Left cardiac atrium (tissue), 4 donors: ENCODE data around the gene VWA1. TPM values are rescaled to one million over a fixed set of nuclear protein-coding genes. Genes with fewer than 3 reads are reported as not detected.
A peak's percentile ranks its signal among the peaks of the same experiment; 100 is the strongest.
"Not testable (repeated sequence)": the region's sequence is repeated elsewhere in the genome, so short reads cannot be mapped to it uniquely, and the experiment has no call there.

Experiments
- ATAC-seq, 2 donors: fragments of 200-7000 bp; cut with Tn5 transposase; one replicate each; pipeline ENCODE4 v1.9.1; 2020; ENCODE audit warnings: mild to moderate bottlenecking in 2 of 2, moderate library complexity in 2 of 2
- DNase-seq: peaks from one replicate; pipeline ENCODE4 v3.0.0-alpha.2; 2020
- intact Hi-C, 2 donors: fragments of 100-400 bp; cut with DNase I; formaldehyde crosslinking; loops; one replicate each; pipeline versions ENCODE4 v1.14.1 to v1.15.1; 2022 to 2023
- total RNA-seq, 2 donors: library from RNA; stranded (reverse); fragmentation: NEBNext Ultra II Directional; extraction: Animal tissue kit (Norgen Biotek cat#: 25700); gene quantifications; one replicate each; pipeline ENCODE4 v1.2.1, GENCODE V29; 2021
- donor health status: DM: no; HTN: yes; CAD: no.
- donor health status: DM: no; HTN: yes; CAD: no; lungs with severe emphysema.
- donor health status: DM: yes; HTN: yes; CAD: no.
- donor health status: Dilated cardiomyopathy.

VWA1 gene
- total RNA-seq, 2 donors from 2014 or later, result 24.9 to 66.4 TPM

- DNase-seq (no peak), ATAC-seq (no peak)
- intact Hi-C loops, result no loop called here
These were observed 14.8 kb upstream of the VWA1 start for GRCh38 chr1:1420654-1421141.

DNA sequence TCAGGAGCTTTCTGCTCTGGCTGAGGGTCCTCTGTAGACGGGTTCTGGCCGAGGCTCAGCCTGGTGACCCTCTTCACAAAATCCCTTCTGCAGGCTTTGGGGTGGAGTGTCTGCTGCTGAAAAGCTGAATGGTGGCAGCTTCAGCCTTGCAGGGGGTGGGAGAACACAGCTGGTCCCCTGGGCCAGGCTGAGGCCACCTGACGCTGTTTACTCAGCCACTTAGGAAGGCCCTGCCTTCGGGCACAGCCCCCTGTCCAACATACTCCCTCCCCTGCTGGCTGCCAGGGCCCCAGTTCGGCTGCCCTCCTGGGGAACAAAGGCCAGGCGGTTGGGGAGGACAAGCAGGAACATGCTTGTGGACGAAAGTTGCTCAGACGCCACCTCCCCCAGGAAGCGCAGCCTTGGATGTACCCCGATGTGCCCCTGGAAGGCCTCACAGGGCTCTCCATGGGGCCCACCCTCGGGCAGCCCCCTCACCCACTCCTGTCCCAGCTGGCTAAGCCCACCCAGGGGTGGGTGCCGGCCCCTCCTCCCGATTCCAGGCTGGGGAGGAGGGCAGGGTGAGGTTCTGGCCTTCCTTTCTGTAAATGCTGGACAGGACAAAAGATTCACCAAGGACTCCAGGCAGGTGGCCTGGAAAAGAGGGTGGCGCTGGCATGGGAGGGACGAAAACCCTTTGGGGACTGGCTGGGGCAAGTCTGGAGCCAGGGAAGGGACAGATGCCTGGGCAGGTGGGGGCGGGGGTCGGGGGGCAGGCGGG is 14.2 kb upstream of the VWA1 start, which contains the start of gene ANKRD65:
TSS of gene ANKRD65 (minus strand) at position 130 of the 760 bp plus-strand sequence. CDS start 271 bp downstream, outside the sequence.
- intact Hi-C loops, result no loop called here
- ATAC-seq, result peak in 1 of 2 donors; percentile 16

DNA sequence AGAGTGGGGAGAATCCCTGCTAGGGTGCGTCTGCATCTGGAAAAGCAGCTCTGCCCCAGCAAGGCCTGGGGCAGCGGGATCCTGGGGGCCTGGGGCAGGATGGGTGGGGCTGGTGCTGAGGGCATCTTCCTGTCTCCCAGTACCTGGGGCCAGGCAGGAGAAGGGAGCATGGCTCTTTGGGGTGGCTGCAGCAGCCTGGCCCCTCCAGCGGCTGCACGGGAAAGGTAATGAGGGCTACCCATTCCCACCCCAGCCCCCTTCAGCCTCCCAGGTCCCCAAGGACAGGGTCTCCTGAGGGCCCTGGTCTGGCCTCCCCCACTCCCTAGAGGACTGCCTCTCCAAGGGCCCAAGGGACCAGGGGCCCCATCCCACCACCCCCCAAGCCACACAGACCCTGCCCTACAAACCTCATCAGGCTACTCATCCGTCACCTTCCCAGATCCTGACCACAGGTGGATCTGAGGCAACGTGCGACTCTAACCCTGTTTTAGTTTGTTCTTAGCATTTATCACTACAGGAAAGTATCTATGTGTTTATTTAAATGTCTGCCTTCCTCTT is 13.5 kb upstream of the VWA1 start:
- intact Hi-C loops, result no loop called here
- ATAC-seq, result no peak
- peak; percentile 10 for DNase-seq

More for the DNA sequence above, 14.2 kb upstream of the VWA1 start, which contains the start of gene ANKRD65:
- DNase-seq, result peak; percentile 15

DNA sequence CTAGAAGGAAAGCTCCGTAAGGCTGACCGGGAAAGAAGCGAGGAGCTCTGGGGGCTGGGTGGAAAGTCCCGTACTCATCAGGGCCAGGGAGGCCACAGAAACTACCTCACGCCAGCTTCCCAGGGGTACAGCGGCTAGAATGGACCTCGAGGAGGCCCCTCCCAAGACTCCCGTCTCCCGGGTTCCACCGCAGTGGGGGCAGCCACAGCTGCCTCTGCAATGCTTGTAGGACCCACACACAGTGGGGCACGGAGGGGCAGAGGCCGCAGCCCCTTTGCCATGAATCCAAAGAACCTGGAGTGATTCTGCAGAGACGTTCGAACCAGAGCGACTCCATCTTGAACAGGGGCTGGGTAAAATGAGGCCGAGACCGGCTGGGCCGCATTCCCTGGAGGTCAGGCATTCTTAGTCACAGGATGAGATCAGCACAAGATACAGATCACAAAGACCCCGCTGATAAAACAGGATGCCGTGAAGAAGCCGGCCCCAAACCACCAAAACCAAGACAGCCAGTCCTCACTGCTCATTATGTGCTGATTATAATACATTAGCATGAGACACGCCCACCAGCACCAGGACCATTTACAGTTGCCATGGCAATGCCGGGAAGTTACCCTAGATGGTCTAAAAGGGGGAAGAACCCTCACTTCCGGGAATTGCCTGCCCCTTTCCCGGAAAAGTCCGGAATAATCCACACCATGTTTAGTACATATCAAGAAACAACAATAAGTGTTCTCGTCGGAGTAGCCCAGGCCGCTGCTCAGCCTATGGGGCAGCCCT is 12.8 kb upstream of the VWA1 start:
- no peak for ATAC-seq
- peak; percentile 21 for DNase-seq
- intact Hi-C loops, result no loop called here

- intact Hi-C loops, result no loop called here
- DNase-seq (no peak), ATAC-seq (no peak)
These were observed 12.3 kb upstream of the VWA1 start for GRCh38 chr1:1423245-1423597.

GRCh38 chr1:1424707-1425106 is 10.8 kb upstream of the VWA1 start:
- intact Hi-C loops, result no loop called here
- no peak for ATAC-seq
- DNase-seq, result peak; percentile 16

DNA sequence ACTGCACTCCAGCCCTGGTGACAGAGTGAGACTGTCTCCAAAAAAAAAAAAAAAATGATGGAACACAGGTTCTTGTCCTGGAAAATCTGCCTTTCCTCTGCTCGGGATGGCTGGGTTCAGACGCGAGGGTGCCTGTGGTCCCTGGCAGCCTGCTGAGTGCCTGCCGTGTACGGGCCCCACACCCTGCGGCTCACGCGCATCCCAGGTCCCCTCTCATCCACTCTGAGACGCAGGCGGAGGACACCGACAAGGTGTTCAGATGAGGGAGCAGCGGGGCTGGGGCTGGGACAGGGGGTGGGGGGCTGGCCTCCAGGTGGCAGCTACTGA is 10.1 kb upstream of the VWA1 start:
- intact Hi-C loops, result no loop called here
- no peak for ATAC-seq

GRCh38 chr1:1425753-1426495 is 9.6 kb upstream of the VWA1 start:
- intact Hi-C loops, result no loop called here
- no peak for ATAC-seq
- DNase-seq, result peak; percentile 22

More for the DNA sequence above, 10.1 kb upstream of the VWA1 start:
- peak; percentile 19 for DNase-seq

DNA sequence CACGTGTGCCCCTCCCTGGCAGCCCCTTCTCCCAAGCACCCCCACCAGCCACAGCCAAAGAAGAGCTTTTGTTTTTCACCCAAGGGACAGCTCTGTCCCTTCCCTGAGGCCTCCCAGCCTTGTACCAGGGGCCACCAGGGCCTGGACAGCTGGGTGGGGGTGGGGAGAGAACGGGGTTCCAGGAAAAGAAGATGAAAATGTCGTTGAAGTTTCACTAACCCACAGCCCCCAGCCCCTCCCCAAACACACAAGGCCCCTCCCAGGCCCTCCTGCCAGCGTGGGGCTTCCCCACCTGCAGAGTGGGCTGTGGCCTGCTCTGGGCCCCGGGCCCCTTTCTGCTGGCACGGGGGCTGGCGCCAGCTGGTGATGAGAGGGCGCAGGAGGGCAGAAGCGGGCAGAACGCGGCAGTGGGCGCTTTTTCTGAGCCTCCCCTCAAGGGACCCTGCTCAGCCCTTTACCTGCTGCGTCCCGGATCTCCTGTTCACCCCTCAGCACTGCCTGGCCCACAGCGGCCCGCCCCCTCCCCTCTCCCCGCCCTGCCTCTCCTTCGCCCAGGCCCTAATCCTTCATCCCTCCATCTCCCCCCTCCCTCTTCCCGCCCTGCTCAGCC is 8.9 kb upstream of the VWA1 start:
- intact Hi-C loops, result no loop called here
- DNase-seq, result no peak
- no peak for ATAC-seq

GRCh38 chr1:1427106-1427819 is 8.2 kb upstream of the VWA1 start:
- DNase-seq (peak; percentile 55), ATAC-seq (no peak)
- intact Hi-C loops, result no loop called here

DNA sequence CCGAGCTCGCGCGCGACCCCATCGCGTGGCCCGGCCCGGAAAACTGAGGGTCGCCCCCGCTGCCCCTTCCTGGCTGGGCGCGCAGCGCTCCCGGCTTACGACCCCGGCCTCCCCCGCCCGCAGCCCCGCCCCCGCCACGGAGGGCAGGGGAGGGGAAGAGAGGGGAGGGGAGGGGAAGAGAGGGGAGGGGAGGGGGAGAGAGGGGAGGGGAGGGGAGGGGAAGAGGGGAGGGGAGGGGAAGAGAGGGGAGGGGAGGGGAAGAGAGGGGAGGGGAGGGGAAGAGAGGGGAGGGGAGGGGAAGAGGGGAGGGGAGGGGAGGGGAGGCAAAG is 7.7 kb upstream of the VWA1 start:
- ATAC-seq (no peak), DNase-seq (no peak)
- intact Hi-C loops, result no loop called here

DNA sequence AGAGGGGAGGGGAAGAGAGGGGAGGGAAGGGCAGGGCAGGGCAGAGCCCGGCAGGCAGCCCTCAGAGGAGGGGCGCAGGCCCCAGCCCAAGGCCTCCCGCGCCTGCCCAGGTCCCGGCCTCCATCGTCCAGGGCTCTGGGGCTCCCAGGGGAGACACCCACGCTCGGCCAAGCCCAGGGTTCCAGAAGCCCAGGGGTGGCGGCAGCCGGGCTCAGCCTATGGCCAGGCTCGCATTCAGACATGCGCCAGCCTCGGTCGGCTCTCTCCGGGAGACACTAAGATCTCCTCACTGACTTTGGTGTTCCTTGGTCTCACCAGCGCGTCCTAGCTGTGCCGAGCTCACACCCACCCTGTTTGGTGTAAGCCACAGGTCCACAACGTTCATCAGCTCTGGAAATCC is 7.3 kb upstream of the VWA1 start:
- DNase-seq, result peak; percentile 23
- no peak for ATAC-seq
- intact Hi-C loops, result no loop called here

DNA sequence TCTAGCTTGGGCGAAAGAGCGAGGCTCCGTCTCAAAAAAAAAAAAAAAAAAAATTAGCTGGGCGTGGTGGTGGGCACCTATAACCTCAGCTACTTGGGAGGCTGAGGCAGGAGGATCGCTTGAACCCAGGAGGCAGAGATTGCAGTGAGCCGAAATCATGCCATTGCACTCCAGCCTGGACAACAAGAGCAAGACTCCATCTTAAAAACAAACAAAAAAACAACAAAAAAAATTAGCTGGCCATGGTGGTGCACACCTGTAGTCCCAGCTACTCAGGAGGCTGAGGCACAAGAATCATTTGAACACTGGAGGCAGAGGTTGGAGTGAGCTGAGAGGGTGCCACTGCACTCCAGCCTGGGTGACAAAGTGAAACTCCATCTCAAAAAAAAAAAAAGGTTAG is 6.5 kb upstream of the VWA1 start:
- intact Hi-C loops, ATAC-seq, DNase-seq: not testable (repeated sequence)

- ATAC-seq, result no peak
These were observed 5.8 kb upstream of the VWA1 start for GRCh38 chr1:1429671-1430073.

GRCh38 chr1:1430114-1430982 is 5.1 kb upstream of the VWA1 start:
- peak; percentile 84 for DNase-seq
- ATAC-seq, result peak; percentile 51 to 59
- intact Hi-C loops, result no loop called here

More at GRCh38 chr1:1429671-1430073, 5.8 kb upstream of the VWA1 start:
- DNase-seq, result no peak
- intact Hi-C loops, result no loop called here

GRCh38 chr1:1430992-1431844 is 4.3 kb upstream of the VWA1 start:
- peak; percentile 32 for DNase-seq
- ATAC-seq, result no peak
- intact Hi-C loops, result no loop called here

DNA sequence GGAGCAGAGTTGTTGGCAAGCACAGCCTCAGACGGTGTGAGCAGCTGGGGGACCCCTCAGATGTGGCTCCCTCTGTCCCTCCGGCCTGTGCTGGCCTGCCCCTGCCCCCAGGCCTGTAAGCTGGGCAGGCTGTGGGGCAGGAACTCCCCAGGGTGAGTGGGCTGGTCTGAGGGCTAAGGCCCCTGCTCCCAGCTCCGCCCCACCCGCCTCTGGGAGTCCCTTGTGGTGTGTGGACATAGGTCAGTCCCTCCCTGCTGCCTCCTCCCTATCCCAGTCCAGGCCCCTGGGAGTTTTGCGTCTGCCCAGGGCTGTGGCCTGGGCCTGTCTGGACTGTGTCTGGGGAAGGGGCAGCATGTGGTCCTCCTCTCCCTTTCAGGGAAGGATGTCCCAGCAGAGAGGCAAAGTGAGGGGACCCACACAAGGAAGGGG is 3.6 kb upstream of the VWA1 start:
- ATAC-seq (peak; percentile 19 to 34), DNase-seq (peak; percentile 75)
- intact Hi-C loops, result no loop called here
